ENCODE measurements around the gene ALG10B.
"Not testable (repeated sequence)": the region's sequence is repeated elsewhere in the genome, so short reads cannot be mapped to it uniquely, and the experiment has no call there.

DNA sequence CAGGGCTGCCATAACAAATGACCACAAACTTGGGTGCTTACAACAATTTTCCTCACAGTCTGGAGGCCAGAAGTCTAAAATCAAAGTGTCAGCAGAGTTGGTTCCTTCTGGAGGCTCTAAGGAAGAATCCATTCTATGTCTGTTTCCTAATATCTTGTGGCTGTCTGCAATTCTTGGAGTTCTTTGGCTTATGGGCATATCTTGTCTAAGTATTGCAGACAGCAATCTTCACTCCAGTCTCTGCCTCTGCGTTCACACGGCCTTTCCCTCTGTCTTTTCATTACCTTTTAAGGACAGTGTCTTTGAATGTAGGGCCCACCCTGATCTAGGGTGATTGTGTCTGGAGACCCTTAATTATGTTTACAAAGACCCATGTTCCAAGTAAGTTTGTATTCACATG is 5.4 kb downstream of the ALG10B start:
- not testable (repeated sequence) for TF ChIP-seq CEBPB (IDR thresholded peaks at IDR 0.05; ENCODE audit: low read depth, low read length); CHD1 (IDR thresholded peaks at IDR 0.05; ENCODE audit: low read depth, low read length); POLR2A (IDR thresholded peaks at IDR 0.05; ENCODE audit: low read depth, low read length); FOS (IDR thresholded peaks at IDR 0.05; ENCODE audit: low read depth, low read length); SMC3 (IDR thresholded peaks at IDR 0.05; ENCODE audit: low read depth, low read length); RAD21 (IDR thresholded peaks at IDR 0.05; ENCODE audit: low read length); MAFK (IDR thresholded peaks at IDR 0.05; ENCODE audit: low read depth, low read length); RFX5 (IDR thresholded peaks at IDR 0.05; ENCODE audit: low read depth, low read length)
- TF ChIP-seq, protein P1, sequence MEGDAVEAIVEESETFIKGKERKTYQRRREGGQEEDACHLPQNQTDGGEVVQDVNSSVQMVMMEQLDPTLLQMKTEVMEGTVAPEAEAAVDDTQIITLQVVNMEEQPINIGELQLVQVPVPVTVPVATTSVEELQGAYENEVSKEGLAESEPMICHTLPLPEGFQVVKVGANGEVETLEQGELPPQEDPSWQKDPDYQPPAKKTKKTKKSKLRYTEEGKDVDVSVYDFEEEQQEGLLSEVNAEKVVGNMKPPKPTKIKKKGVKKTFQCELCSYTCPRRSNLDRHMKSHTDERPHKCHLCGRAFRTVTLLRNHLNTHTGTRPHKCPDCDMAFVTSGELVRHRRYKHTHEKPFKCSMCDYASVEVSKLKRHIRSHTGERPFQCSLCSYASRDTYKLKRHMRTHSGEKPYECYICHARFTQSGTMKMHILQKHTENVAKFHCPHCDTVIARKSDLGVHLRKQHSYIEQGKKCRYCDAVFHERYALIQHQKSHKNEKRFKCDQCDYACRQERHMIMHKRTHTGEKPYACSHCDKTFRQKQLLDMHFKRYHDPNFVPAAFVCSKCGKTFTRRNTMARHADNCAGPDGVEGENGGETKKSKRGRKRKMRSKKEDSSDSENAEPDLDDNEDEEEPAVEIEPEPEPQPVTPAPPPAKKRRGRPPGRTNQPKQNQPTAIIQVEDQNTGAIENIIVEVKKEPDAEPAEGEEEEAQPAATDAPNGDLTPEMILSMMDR (conservative IDR thresholded peaks at IDR 0.05; ENCODE audit: low read depth, low read length): not testable (repeated sequence)
- TF ChIP-seq, protein P2, sequence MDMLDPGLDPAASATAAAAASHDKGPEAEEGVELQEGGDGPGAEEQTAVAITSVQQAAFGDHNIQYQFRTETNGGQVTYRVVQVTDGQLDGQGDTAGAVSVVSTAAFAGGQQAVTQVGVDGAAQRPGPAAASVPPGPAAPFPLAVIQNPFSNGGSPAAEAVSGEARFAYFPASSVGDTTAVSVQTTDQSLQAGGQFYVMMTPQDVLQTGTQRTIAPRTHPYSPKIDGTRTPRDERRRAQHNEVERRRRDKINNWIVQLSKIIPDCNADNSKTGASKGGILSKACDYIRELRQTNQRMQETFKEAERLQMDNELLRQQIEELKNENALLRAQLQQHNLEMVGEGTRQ (IDR thresholded peaks at IDR 0.05; ENCODE audit: low read depth, low read length): not testable (repeated sequence)
- TF ChIP-seq, protein P3, sequence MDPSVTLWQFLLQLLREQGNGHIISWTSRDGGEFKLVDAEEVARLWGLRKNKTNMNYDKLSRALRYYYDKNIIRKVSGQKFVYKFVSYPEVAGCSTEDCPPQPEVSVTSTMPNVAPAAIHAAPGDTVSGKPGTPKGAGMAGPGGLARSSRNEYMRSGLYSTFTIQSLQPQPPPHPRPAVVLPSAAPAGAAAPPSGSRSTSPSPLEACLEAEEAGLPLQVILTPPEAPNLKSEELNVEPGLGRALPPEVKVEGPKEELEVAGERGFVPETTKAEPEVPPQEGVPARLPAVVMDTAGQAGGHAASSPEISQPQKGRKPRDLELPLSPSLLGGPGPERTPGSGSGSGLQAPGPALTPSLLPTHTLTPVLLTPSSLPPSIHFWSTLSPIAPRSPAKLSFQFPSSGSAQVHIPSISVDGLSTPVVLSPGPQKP (IDR thresholded peaks at IDR 0.05; ENCODE audit: borderline replicate concordance, low read depth, low read length): not testable (repeated sequence)
